Epithelial cell of proximal tubule (primary cell): ENCODE results near the gene ACAD11. TPM values are rescaled to one million over a fixed set of nuclear protein-coding genes. Genes with fewer than 3 reads are reported as not detected.

Source experiments
- DNase-seq: peaks from one replicate; pipeline ENCODE4 v3.0.0-alpha.2; 2011; ENCODE audit warnings: low read depth
- H3K4me3 ChIP-seq: 2 replicates; pipeline ENCODE4 v1.5.1; 2011; ENCODE audit warnings: low read depth, mild to moderate bottlenecking, low read length
- CTCF ChIP-seq: conservative IDR thresholded peaks from 2 replicates; pipeline ENCODE4 v1.5.1; 2012; ENCODE audit warnings: low read depth, mild to moderate bottlenecking, low read length
- total RNA-seq: library from RNA; depleted of rRNA; stranded (reverse); fragments of >200 nt; gene quantifications from 2 replicates; pipeline ENCODE4 v1.2.3, GENCODE V29; 2015

Gene ACAD11
- total RNA-seq, 1 donor from 2014 or later, result 18.6 TPM

GRCh38 chr3:132570016-132570415 is 89.6 kb downstream of the ACAD11 start:
- no peak for TF ChIP-seq CTCF
- DNase-seq, result no peak
- H3K4me3 ChIP-seq, result no peak overlapping the region

- no peak for DNase-seq
- no peak overlapping the region for H3K4me3 ChIP-seq
- TF ChIP-seq CTCF, result no peak
These were observed 90.0 kb downstream of the ACAD11 start for GRCh38 chr3:132569580-132569979.

DNA sequence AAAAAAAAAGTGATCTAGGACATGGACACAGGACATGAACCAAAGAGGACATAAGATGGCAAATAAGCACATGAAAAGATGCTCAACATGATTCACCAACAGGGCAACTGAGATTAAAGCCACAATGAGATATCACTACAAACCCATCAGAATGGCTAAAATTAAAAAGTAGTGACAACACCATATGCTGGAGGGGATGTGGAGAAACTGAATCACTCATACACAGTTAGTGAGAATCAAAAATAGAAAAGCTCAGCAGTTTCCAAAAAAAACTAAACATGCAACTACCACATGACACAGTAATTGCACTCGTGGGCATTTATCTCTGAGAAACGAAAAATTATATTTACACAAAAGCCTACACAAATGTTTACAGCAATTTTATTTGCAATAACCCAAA is 90.5 kb downstream of the ACAD11 start:
- no peak for TF ChIP-seq CTCF
- no peak overlapping the region for H3K4me3 ChIP-seq
- no peak for DNase-seq

GRCh38 chr3:132568422-132568821 is 91.2 kb downstream of the ACAD11 start:
- no peak overlapping the region for H3K4me3 ChIP-seq
- no peak for TF ChIP-seq CTCF
- no peak for DNase-seq

DNA sequence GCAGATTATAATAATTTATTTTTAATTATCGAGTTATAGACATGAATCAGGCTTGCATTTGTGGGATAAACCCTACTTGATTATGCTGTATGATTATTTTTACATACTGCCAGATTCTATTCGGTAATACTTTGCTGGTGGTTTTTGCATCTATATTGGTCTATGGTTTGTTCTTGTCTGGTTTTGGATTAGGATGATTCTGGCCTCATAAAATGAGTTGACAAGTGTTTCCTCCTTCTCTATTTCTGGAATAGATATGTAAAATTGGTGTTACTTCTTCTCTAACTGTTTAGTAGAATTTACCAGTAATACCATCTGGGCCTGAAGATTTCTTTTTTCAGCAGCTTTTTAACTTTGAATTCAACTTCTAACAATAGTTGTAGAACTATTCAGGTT is 95.5 kb downstream of the ACAD11 start:
- no peak for DNase-seq
- no peak for TF ChIP-seq CTCF
- H3K4me3 ChIP-seq, result no peak overlapping the region

DNA sequence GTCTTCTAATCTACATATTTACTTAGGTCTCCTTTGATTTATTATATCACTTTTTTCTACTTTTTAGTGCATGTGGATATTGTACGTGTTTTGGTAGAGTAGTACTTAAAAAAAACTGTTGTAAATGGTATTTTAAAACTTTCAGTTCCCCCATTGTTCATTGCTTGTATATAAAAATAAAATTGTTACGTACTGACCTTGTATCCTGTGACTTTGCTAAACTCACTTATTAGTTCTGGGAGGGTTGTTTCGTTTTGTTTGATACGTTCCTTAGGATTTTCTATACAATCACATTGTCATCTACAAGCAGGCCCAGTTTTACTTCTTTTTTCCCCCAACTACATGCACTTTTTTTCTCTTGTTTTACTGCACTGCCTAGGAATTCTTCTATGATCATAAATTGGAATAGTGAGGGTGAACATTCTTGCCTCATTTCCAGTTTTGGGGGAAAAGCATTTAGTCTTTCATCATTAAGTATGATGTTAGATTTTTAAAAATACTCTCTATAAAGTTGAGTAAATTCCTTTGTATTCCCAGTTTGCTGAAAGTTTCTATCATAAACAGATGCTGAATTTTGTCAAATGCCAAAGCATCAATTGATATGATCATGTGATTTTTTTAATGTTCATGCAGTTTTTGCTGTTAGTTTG is 96.1 kb downstream of the ACAD11 start:
- no peak overlapping the region for H3K4me3 ChIP-seq
- DNase-seq, result no peak
- TF ChIP-seq CTCF, result no peak

DNA sequence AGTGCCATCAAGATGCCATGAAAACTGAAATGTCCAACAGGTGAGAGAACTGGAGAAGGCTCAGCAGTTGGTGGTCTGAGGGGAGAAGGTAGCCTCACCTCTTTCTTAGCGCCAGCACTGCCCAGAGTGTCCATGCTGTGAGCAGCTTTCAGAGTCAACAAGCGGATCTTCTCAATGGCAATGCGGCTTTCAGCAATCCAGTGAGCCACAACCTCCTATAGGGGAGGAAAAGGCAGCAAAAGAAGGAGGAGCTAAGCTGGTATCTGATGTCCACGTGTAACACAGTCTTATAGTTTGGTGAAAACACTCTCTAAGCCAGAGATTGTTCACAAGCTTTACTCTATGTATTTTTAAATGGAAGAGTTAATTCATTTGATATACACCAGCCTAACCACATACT is 98.6 kb downstream of the ACAD11 start:
- TF ChIP-seq CTCF, result no peak
- DNase-seq, result no peak
- H3K4me3 ChIP-seq, result no peak overlapping the region
